ENCODE results near the gene CRAMP1.

The CRAMP1 gene

GRCh38 chr16:1657841-1658240, 45.7 kb downstream of the CRAMP1 start:
- DNase-seq, result no peak

GRCh38 chr16:1659031-1659430, 46.9 kb downstream of the CRAMP1 start:
- DNase-seq, result no peak

GRCh38 chr16:1661826-1662225, 49.7 kb downstream of the CRAMP1 start:
- DNase-seq, result no peak

- no peak for DNase-seq
Observed at GRCh38 chr16:1662543-1662942, 50.4 kb downstream of the CRAMP1 start.

- DNase-seq, result no peak
Observed at GRCh38 chr16:1665829-1666228, 53.7 kb downstream of the CRAMP1 start.

- no peak for DNase-seq
Observed at GRCh38 chr16:1666316-1666715, 54.2 kb downstream of the CRAMP1 start.

GRCh38 chr16:1667271-1667670, 55.1 kb downstream of the CRAMP1 start:
- no peak for DNase-seq

- no peak for DNase-seq
Observed at GRCh38 chr16:1667916-1668315, 55.8 kb downstream of the CRAMP1 start.

GRCh38 chr16:1668612-1669319, 56.6 kb downstream of the CRAMP1 start:
- DNase-seq, result no peak

GRCh38 chr16:1669698-1670097, 57.5 kb downstream of the CRAMP1 start:
- no peak for DNase-seq

GRCh38 chr16:1670371-1670770, 58.2 kb downstream of the CRAMP1 start:
- no peak for DNase-seq

GRCh38 chr16:1670866-1671265, 58.7 kb downstream of the CRAMP1 start:
- no peak for DNase-seq

- no peak for DNase-seq
Observed at GRCh38 chr16:1673424-1674151, 61.4 kb downstream of the CRAMP1 start.

GRCh38 chr16:1674306-1674705, 62.1 kb downstream of the CRAMP1 start:
- DNase-seq, result no peak

GRCh38 chr16:1674751-1675664, 62.8 kb downstream of the CRAMP1 start:
- no peak for DNase-seq

GRCh38 chr16:1676661-1677060, 64.5 kb downstream of the CRAMP1 start:
- no peak for DNase-seq

- DNase-seq, result no peak
Observed at GRCh38 chr16:1677339-1677738, 65.2 kb downstream of the CRAMP1 start.

- peak; percentile 97 to 99 (median 98) for DNase-seq
Observed at GRCh38 chr16:1677942-1678499, 65.9 kb downstream of the CRAMP1 start, which contains the start of gene JPT2. Gene JPT2 (plus strand): TSS chr16:1678279. CDS start chr16:1678313, 34 bp downstream.

GRCh38 chr16:1678500-1679098, 66.4 kb downstream of the CRAMP1 start:
- peak; percentile 14 to 63 (median 45) for DNase-seq

GRCh38 chr16:1680361-1680760, 68.2 kb downstream of the CRAMP1 start:
- no peak for DNase-seq

GRCh38 chr16:1681032-1681431, 68.9 kb downstream of the CRAMP1 start:
- DNase-seq, result no peak

Data from suppressor macrophage (primary cell).